ENCODE results near the gene RNPS1. TPM values are rescaled to one million over a fixed set of nuclear protein-coding genes. Genes with fewer than 3 reads are reported as not detected.
A peak's percentile ranks its signal among the peaks of the same experiment; 100 is the strongest.

The RNPS1 gene
- total RNA-seq, 1 donor: 95.0 TPM

GRCh38 chr16:2209258-2210008 is 58.5 kb downstream of the RNPS1 start:
- no peak for TF ChIP-seq CTCF (IDR thresholded peaks at IDR 0.05; ENCODE audit: insufficient read depth, low read depth, low read length)
- DNase-seq (ENCODE audit: low read depth): no peak

DNA sequence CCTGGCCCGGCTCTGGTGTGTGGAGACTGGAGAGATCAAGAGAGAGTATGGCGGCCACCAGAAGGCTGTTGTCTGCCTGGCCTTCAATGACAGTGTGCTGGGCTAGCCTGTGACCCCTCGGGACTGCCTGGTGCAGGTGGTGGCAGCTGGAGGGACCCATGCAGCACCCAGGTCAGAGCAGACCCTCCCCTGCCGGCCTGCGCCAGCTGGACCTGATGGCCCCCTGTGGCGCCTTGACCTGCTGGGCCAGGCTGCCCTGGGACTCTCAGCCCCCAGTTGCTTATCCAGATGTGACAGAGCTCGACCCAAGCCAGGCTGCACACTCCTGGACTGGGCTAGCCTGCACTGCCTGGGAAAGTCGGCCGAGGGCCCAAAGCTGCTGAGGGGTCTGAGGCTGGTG is 59.2 kb downstream of the RNPS1 start:
- no peak overlapping the region for H3K4me3 ChIP-seq (ENCODE audit: low read depth, low read length)
- no peak for TF ChIP-seq CTCF (IDR thresholded peaks at IDR 0.05; ENCODE audit: insufficient read depth, low read depth, low read length)
- DNase-seq (ENCODE audit: low read depth): no peak

More at GRCh38 chr16:2209258-2210008, 58.5 kb downstream of the RNPS1 start:
- H3K4me3 ChIP-seq (ENCODE audit: low read depth, low read length): no peak overlapping the region

DNA sequence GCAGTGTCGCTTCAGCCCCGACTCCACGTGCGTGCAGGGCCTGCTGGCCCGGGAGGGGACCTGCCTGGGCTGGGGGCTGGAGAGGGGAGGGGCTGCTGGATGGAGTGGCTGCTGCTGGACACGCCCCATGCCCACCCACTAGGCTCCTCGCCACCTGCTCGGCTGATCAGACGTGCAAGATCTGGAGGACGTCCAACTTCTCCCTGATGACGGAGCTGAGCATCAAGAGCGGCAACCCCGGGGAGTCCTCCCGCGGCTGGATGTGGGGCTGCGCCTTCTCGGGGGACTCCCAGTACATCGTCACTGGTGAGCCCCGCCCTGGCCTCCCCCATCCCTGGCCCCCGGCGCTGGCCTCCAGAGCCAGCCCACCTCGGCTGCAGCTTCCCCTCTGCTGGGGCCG is 59.6 kb downstream of the RNPS1 start:
- DNase-seq (ENCODE audit: low read depth): no peak

DNA sequence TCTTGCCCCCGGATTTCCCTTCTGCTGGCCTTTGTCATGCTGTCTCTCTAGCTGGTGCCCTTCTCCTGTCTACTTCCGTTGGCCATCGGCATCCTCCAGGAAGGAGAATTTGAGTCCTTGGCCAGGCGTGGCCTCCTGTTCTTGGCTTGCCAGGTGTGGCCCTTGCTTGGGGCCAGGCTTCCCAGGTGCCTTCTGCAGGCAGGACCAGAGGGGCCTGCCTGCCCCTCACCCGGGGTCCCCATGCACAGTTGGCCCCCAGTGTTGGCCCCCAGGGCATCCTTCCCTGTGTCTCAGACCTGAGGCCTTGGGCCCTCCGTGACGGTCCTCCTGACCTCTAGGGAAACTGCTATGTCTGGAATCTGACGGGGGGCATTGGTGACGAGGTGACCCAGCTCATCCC is 60.1 kb downstream of the RNPS1 start:
- no peak for TF ChIP-seq CTCF (IDR thresholded peaks at IDR 0.05; ENCODE audit: insufficient read depth, low read depth, low read length)
- no peak for DNase-seq (ENCODE audit: low read depth)
- H3K4me3 ChIP-seq (ENCODE audit: low read depth, low read length): no peak overlapping the region

More for the DNA sequence above, 59.6 kb downstream of the RNPS1 start:
- no peak overlapping the region for H3K4me3 ChIP-seq (ENCODE audit: low read depth, low read length)
- no peak for TF ChIP-seq CTCF (IDR thresholded peaks at IDR 0.05; ENCODE audit: insufficient read depth, low read depth, low read length)

- DNase-seq (ENCODE audit: low read depth): peak; percentile 13
- H3K4me3 ChIP-seq (ENCODE audit: low read depth, low read length): no peak overlapping the region
- no peak for TF ChIP-seq CTCF (IDR thresholded peaks at IDR 0.05; ENCODE audit: insufficient read depth, low read depth, low read length)
Observed at GRCh38 chr16:2206780-2207433, 61.0 kb downstream of the RNPS1 start.

DNA sequence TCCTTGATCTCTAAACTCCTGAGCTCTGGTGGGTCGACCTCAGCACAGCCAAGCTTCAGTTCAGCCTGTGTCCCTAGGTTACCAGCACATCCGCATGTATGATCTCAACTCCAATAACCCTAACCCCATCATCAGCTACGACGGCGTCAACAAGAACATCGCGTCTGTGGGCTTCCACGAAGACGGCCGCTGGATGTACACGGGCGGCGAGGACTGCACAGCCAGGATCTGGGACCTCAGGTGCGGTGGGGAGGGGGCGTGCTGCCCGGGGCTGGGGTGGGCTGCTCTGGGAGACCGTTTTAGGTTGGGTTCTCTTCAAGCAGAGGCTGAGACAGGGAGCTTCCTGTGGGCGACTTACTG is 61.5 kb downstream of the RNPS1 start:
- H3K4me3 ChIP-seq (ENCODE audit: low read depth, low read length): peak overlapping the region; percentile 92
- TF ChIP-seq CTCF (IDR thresholded peaks at IDR 0.05; ENCODE audit: insufficient read depth, low read depth, low read length): no peak
- no peak for DNase-seq (ENCODE audit: low read depth)
